GM23338 (cell line): ENCODE data around the gene SESN1.

ENCODE experiments used
- CREB1 ChIP-seq: fragments of 250-450 bp; sonication (Bioruptor Pico); IDR thresholded peaks from 2 replicates; pipeline ENCODE4 v1.5.0; 2020; ENCODE audit warnings: low read depth, mild to moderate bottlenecking, moderate library complexity
- CTCF ChIP-seq, 2 experiments: fragments of 200-600 bp in 1 of 2; sonication (generic) in 1 of 2; conservative IDR thresholded peaks; 2 replicates each; pipeline versions ENCODE4 v1.5.1 to v1.6.1; 2016 to 2017; ENCODE audit warnings: antibody characterized with exemption in 2 of 2, low read depth in 2 of 2, mild to moderate bottlenecking in 2 of 2, moderate library complexity in 1 of 2
- ETS1 ChIP-seq: IDR thresholded peaks from 2 replicates; pipeline ENCODE4 v1.6.1; 2016; ENCODE audit warnings: antibody characterized with exemption
- EZH2 ChIP-seq: fragments of 200-600 bp; sonication (generic); IDR thresholded peaks from one replicate; pipeline ENCODE4 v1.8.0; 2017; ENCODE audit warnings: antibody characterized with exemption, mild to moderate bottlenecking, low read depth; ENCODE audit not compliant: unreplicated experiment
- EZH2phosphoT487 ChIP-seq: fragments of 200-600 bp; sonication (generic); IDR thresholded peaks from one replicate; pipeline ENCODE4 v1.8.1; 2018; ENCODE audit warnings: antibody characterized with exemption; ENCODE audit not compliant: unreplicated experiment
- JUNB ChIP-seq: IDR thresholded peaks from one replicate; pipeline ENCODE4 v1.6.1; 2016; ENCODE audit warnings: antibody characterized with exemption; ENCODE audit not compliant: unreplicated experiment
- NANOG ChIP-seq: IDR thresholded peaks from 2 replicates; pipeline ENCODE4 v1.6.1; 2016; ENCODE audit warnings: antibody characterized with exemption, borderline replicate concordance
- POLR2AphosphoS5 ChIP-seq: IDR thresholded peaks from 2 replicates; pipeline ENCODE4 v1.6.1; 2016; ENCODE audit warnings: antibody characterized with exemption, low read depth
- REST ChIP-seq: IDR thresholded peaks from one replicate; pipeline ENCODE4 v1.6.1; 2018; ENCODE audit warnings: antibody characterized with exemption; ENCODE audit not compliant: unreplicated experiment
- STAT1 ChIP-seq: IDR thresholded peaks from one replicate; pipeline ENCODE4 v1.6.1; 2016; ENCODE audit warnings: antibody characterized with exemption; ENCODE audit not compliant: unreplicated experiment
- ZNF114 ChIP-seq: fragments of 250-450 bp; sonication (Bioruptor Pico); IDR thresholded peaks from 2 replicates; pipeline ENCODE4 v1.5.0; 2020; ENCODE audit warnings: mild to moderate bottlenecking, moderate library complexity
- ZNF331 ChIP-seq: fragments of 250-450 bp; sonication (Bioruptor Pico); IDR thresholded peaks from 2 replicates; pipeline ENCODE4 v1.5.0; 2020; ENCODE audit warnings: low read depth, mild to moderate bottlenecking, moderate library complexity
- ZNF462 ChIP-seq: fragments of 250-450 bp; sonication (Bioruptor Pico); IDR thresholded peaks from 2 replicates; pipeline ENCODE4 v1.5.0; 2020; ENCODE audit warnings: mild to moderate bottlenecking, moderate library complexity

GRCh38 chr6:108942556-108943492 is 151.8 kb downstream of the SESN1 start:
- no peak for TF ChIP-seq CTCF (conservative IDR thresholded peaks at IDR 0.05; ENCODE audit: low read depth in 2 of 2)
- TF ChIP-seq CREB1 = no peak
- TF ChIP-seq EZH2phosphoT487 = no peak
- no peak for TF ChIP-seq REST
- no peak for TF ChIP-seq ETS1
- TF ChIP-seq POLR2AphosphoS5 = no peak
- TF ChIP-seq STAT1 = no peak
- TF ChIP-seq EZH2 = no peak
- TF ChIP-seq ZNF331 (CRISPR knock-in tag) = no peak
- no peak for TF ChIP-seq ZNF462 (CRISPR knock-in tag)
- TF ChIP-seq ZNF114 (CRISPR knock-in tag) = no peak
- no peak for TF ChIP-seq JUNB
- TF ChIP-seq NANOG = no peak
